CD4-positive, alpha-beta T cell treated with Interleukin-12 subunit alpha and Interleukin-12 subunit beta, for 1 hour (primary cell): ENCODE data around the gene DTWD2.
"Not testable (repeated sequence)": the region's sequence is repeated elsewhere in the genome, so short reads cannot be mapped to it uniquely, and the experiment has no call there.

Experiments used
- DNase-seq: peaks from one replicate; pipeline ENCODE4 v3.0.0-alpha.2; 2020

DTWD2 gene

GRCh38 chr5:118994595-118994994 lies 6.2 kb upstream of the DTWD2 start:
- DNase-seq, result no peak

GRCh38 chr5:118993118-118993517 lies 4.8 kb upstream of the DTWD2 start:
- not testable (repeated sequence) for DNase-seq

- DNase-seq, result not testable (repeated sequence)
These were observed 3.7 kb upstream of the DTWD2 start for GRCh38 chr5:118992055-118992454.

GRCh38 chr5:118990582-118990981 lies 2.2 kb upstream of the DTWD2 start:
- no peak for DNase-seq

- DNase-seq, result no peak
These were observed 1.5 kb upstream of the DTWD2 start for GRCh38 chr5:118989816-118990215.

GRCh38 chr5:118988866-118989180 lies 476 bp upstream of the DTWD2 start:
- DNase-seq, result no peak

- DNase-seq, result no peak
These were observed 3.7 kb downstream of the DTWD2 start for GRCh38 chr5:118984602-118985001.

- no peak for DNase-seq
These were observed 6.6 kb downstream of the DTWD2 start for GRCh38 chr5:118981783-118982182.

GRCh38 chr5:118980438-118980837 lies 7.9 kb downstream of the DTWD2 start:
- no peak for DNase-seq

- no peak for DNase-seq
These were observed 8.3 kb downstream of the DTWD2 start for GRCh38 chr5:118980017-118980416.

- not testable (repeated sequence) for DNase-seq
These were observed 14.4 kb downstream of the DTWD2 start for GRCh38 chr5:118973779-118974445.

GRCh38 chr5:118968925-118969375 lies 19.4 kb downstream of the DTWD2 start:
- no peak for DNase-seq

- DNase-seq, result no peak
These were observed 19.9 kb downstream of the DTWD2 start for GRCh38 chr5:118968406-118968911.

GRCh38 chr5:118967059-118967508 lies 21.3 kb downstream of the DTWD2 start:
- no peak for DNase-seq

- DNase-seq, result no peak
These were observed 22.5 kb downstream of the DTWD2 start for GRCh38 chr5:118965890-118966289.

GRCh38 chr5:118964970-118965369 lies 23.4 kb downstream of the DTWD2 start:
- not testable (repeated sequence) for DNase-seq

- DNase-seq, result not testable (repeated sequence)
These were observed 24.0 kb downstream of the DTWD2 start for GRCh38 chr5:118964388-118964787.

- no peak for DNase-seq
These were observed 25.2 kb downstream of the DTWD2 start for GRCh38 chr5:118963169-118963568.

GRCh38 chr5:118960557-118960956 lies 27.8 kb downstream of the DTWD2 start:
- no peak for DNase-seq

- no peak for DNase-seq
These were observed 31.6 kb downstream of the DTWD2 start for GRCh38 chr5:118956727-118957126.

GRCh38 chr5:118953652-118954005 lies 34.7 kb downstream of the DTWD2 start:
- DNase-seq, result no peak

GRCh38 chr5:118952992-118953651 lies 35.2 kb downstream of the DTWD2 start:
- no peak for DNase-seq

- DNase-seq, result not testable (repeated sequence)
These were observed 36.0 kb downstream of the DTWD2 start for GRCh38 chr5:118952306-118952705.

- not testable (repeated sequence) for DNase-seq
These were observed 38.0 kb downstream of the DTWD2 start for GRCh38 chr5:118950354-118950753.
